ENCODE results near the gene TMEM121.
"Not testable (repeated sequence)": the region's sequence is repeated elsewhere in the genome, so short reads cannot be mapped to it uniquely, and the experiment has no call there.

TMEM121 gene

DNA sequence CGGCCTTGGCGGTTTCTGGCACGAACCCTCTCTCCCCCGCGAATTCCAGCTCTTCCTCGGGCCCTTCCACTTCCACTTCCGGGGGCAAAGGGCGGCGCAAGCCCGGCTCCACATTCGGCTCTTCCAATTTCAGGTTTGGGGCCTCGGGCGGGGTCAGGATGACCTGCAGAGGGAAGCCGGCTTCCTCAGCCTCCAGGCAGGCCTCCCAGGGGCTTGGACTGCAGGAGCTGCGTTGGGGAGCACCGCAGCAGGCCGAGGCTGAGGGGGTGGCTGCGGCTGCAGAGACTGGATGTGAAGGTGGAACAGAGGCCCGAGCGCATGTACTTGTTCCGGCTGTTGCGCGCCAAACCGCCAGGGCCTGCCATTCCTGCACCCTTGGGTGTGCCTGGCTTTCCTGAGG lies 20.7 kb downstream of the TMEM121 start:
- DNase-seq (ENCODE audit: low read depth, low spot score) = not testable (repeated sequence)

GRCh38 chr14:105547741-105548169 lies 21.4 kb downstream of the TMEM121 start:
- no peak for DNase-seq (ENCODE audit: low read depth, low spot score)

DNA sequence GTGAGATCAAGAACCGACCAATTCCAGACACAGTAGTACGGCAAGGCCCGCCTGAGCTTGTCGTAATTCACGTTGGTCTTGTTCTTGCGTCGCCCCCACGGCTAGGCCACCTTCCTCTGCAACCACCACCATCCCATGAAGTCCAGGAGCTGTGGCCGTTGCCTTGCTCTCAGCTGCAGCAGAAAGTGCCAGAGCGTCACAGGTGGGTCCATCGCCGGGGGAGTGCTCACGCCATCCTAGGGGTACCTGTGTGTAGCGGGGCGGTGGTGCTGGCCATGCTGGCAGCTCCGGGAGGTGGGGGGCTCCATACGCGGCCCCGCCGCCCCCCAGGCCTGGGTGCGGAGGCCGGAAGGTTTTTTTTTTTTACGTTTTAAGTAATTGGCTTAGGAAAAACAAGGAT lies 23.1 kb downstream of the TMEM121 start:
- DNase-seq (ENCODE audit: low read depth, low spot score) = no peak

- no peak for DNase-seq (ENCODE audit: low read depth, low spot score)
These were observed 27.6 kb downstream of the TMEM121 start for GRCh38 chr14:105554022-105554421.

- no peak for DNase-seq (ENCODE audit: low read depth, low spot score)
These were observed 28.1 kb downstream of the TMEM121 start for GRCh38 chr14:105554523-105554922.

DNA sequence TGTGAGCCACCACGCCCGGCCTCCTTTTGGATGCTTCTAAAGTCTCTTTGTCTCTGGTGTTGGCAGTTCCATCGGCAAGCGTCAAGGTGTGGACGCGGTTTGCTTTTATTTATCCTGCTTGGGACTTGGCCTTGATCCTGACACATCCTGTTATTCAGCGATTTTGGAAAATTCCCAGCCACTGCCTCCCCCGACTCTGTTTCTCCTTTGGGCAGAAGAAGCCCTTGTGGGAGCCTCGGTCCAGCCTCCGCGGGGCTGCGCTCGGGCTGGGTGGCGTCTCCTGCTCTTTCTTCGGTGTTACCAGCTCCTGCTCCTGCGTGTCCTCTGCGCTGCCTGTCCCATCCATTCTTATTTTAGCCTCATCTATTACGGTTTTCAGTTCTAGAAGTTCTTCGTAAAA lies 31.3 kb downstream of the TMEM121 start:
- DNase-seq (ENCODE audit: low read depth, low spot score) = not testable (repeated sequence)

- DNase-seq (ENCODE audit: low read depth, low spot score) = not testable (repeated sequence)
These were observed 32.2 kb downstream of the TMEM121 start for GRCh38 chr14:105558449-105559154.

- DNase-seq (ENCODE audit: low read depth, low spot score) = not testable (repeated sequence)
These were observed 33.1 kb downstream of the TMEM121 start for GRCh38 chr14:105559384-105560047.

- DNase-seq (ENCODE audit: low read depth, low spot score) = not testable (repeated sequence)
These were observed 33.8 kb downstream of the TMEM121 start for GRCh38 chr14:105560048-105560669.

DNA sequence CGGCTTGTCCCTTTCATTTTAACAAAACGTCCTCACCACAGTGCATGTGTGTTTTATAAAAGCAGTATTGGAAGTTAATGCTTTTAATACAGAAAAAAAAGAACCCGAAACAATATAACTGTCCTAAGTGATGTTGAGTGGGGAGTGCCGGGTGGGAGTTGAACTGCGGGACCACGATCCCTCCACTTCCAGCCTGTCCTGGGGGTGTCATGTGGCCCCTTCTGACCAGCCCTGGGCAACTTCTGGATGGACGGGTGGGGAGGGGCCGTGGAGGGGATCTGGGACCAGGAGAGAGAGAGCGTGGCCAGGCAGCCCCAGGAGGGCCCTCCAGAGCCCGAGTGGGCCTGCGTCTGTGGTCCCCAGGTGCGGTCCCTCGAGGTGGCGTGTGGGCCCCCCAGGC lies 35.0 kb downstream of the TMEM121 start:
- not testable (repeated sequence) for DNase-seq (ENCODE audit: low read depth, low spot score)

GRCh38 chr14:105562713-105563346 lies 36.4 kb downstream of the TMEM121 start:
- DNase-seq (ENCODE audit: low read depth, low spot score) = no peak

DNA sequence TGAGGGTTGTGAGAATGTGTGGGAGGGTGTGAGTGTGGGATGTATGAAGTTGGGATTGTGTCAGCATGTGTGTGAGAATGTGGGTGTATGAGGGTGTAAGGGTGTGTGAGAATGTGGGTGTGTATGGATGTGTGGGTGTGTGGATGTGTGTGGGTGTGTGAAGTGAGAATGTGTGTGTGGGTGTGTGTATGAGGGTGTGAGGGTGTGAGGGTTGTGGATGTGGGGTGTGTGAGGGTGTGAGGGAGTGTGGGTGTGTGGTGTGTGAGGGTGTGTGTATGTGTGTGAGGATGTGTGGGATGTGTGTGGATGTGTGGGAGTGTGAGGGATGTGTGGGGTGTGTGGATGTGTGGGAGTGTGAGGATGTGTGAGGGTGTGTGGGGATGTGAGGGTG lies 37.0 kb downstream of the TMEM121 start:
- DNase-seq (ENCODE audit: low read depth, low spot score) = no peak

DNA sequence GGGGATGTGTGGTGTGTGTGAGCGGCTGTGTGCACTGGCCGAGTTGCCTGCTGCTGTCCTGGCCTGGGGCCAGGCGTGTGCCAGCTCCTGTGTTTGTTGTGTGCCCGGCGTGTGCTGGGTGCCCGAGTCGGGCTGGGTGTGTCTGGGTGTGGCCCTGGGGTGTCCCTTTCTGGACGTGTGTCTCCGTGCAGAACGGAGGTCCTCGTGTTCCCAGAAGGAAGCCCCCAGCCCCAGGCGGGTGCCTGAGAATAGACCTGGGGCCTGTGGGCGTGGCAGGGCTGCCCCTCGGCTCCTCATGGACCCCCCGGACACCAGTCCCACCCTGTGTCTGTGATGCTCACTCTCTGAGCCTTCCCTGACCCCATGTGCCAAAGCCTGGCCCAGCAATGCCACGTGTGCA lies 38.2 kb downstream of the TMEM121 start:
- not testable (repeated sequence) for DNase-seq (ENCODE audit: low read depth, low spot score)

DNA sequence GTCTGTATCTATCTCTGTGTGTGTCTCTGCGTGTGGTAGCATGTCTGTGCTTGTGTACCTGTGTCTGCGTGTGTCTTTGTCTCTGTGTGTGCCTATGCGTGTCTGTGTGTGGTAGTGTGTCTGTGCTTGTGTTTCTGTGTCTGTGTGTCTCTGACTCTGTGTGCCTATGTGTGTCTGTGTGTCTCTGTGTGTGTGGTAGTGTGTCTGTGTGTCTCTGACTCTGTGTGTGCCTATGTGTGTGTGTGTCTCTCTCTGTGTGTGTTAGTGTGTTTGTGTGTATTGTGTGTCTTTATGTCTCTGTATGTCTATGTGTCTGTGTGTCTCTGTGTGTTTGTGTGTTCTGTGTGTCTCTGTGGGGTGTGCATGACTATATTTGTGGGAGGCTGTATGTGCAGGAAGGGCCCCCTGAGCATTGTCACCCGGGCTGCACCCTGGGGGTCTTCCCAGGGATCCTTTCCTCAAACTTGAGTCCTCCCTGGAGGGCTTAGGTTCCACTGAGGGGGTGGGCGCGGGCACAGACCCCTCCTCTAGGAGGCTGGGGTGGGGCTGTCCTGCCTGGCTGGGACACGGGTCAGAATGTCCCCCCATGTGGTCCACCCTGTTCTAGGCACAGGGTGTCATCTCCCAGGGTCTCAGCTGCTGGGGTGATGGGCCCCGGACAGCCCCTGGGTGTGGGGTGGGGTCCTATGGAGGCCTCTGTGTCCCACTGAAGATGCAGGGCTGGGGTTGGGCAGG lies 39.0 kb downstream of the TMEM121 start:
- DNase-seq (ENCODE audit: low read depth, low spot score) = not testable (repeated sequence)

DNA sequence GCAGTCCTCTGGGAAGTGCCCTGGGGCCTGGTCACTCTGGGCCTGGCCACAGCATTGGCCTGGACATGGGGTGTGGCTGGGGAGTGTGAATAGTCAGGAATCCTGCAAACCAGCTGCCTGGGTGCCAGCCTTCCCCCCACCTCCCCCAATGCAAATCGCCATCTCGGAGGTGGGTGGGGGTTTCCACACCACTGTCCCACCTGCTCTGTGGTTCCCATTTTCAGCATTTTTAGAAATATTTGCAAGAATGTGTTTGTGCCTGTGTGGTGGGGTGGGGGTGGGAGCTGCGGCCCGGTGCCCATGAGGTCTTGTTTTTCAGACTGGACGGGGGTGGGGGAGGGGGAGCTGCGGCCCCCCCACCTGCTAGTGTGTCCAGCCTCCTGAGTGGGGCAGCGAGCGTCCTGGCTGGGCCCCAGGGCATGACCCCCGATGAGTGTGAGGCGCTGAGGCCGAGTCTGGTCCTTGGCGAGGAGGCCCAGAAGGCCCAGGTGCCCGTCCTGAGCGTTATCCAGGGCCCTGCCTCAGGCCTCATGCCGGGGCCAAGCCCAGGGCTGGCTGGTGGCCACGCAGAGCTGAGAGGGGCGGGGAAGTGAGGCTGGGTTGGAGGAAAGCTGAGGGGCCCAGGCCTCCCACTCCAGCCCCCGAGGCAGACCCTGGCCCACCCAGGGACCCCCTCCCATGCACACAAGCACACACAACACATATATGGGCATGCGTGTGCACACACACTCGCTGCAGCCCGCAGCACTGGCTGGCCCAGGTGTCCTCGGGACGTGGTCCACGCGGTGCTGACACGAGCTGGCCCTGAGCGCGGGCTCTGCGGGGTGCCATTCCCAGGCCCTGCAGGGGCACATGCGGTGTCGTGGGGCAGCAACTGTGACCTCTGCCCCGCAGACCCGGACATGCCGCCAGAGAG lies 40.1 kb downstream of the TMEM121 start:
- DNase-seq (ENCODE audit: low read depth, low spot score) = not testable (repeated sequence)

DNA sequence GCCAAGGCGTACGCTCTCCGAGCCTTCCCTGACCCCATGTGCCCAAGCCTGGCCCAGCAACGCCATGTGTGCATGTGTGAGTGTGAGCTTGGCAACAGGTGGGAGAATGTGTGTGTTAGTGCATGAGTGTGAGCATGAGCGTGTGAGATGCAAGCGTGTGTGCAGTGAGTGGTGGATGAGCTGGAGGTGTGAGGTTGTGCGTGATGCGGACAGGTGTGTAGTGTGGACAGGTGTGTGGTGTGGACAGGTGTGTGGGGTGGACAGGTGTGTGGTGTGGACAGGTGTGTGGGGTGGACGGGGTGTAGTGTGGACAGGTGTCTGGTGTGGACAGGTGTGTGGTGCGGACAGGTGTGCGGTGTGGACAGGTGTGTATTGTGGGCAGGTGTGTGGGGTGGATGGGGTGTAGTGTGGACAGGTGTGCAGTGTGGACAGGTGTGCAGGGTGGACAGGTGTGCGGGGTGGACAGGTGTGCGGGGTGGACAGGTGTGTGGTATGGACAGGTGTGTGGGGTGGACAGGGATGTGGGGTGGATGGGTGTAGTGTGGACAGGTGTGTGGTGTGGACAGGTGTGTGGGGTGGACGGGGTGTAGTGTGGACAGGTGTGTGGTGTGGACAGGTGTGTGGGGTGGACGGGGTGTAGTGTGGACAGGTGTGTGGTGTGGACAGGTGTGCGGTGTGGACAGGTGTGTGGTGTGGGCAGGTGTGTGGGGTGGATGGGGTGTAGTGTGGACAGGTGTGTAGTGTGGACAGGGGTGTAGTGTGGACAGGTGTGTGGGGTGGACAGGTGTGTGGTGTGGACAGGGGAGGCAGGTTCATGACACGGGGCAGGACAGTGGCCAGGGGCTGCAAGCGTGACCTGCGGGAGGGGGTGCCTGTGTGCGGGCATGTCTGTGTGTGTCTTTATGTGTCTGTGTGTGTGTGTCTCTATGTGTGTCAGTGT lies 41.1 kb downstream of the TMEM121 start:
- not testable (repeated sequence) for DNase-seq (ENCODE audit: low read depth, low spot score)

- DNase-seq (ENCODE audit: low read depth, low spot score) = not testable (repeated sequence)
These were observed 41.9 kb downstream of the TMEM121 start for GRCh38 chr14:105568140-105568843.

DNA sequence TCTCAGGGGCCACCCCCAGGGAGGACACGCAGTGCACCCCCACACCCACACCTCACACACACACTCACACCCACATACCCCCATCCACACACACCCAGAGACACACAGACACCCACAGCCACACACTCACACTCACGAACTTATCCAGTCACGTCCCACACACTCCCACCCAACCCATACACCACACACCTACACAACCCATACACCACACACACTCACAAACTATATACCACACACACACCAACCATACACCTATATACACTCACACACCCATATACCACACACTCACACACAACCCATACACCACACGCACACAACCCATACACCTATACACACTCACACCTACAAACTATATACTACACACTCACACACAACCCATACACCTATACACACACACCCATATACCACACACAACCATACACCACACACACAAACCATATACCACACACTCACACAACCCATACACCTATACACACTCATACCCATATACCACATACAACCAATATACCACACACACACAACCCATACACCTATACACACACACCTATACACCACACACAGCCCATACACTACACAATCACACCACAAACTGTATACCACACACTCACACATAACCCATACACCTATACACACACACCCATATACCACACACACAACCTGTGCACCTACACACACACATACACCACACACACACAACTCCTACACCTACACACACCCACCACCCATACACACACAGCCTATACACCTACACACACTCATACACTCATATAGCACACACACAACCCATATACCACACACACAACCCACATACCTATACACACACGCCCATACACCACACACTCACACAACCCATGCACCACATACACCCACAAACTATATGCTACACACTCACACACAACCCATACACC lies 42.7 kb downstream of the TMEM121 start:
- no peak for DNase-seq (ENCODE audit: low read depth, low spot score)

Data from activated naive CD8-positive, alpha-beta T cell treated with anti-CD3 and anti-CD28 coated beads, Interleukin-2, amount 50 U/mL, for 16 hours (primary cell).